DMS53 (cell line): Measurements from ENCODE around the gene CEP44.
"Not testable (repeated sequence)": the region's sequence is repeated elsewhere in the genome, so short reads cannot be mapped to it uniquely, and the experiment has no call there.

Experiments used
- DNase-seq: peaks from one replicate; lab custom pipeline; 2025; lab: John Stamatoyannopoulos, UW

Gene CEP44

DNA sequence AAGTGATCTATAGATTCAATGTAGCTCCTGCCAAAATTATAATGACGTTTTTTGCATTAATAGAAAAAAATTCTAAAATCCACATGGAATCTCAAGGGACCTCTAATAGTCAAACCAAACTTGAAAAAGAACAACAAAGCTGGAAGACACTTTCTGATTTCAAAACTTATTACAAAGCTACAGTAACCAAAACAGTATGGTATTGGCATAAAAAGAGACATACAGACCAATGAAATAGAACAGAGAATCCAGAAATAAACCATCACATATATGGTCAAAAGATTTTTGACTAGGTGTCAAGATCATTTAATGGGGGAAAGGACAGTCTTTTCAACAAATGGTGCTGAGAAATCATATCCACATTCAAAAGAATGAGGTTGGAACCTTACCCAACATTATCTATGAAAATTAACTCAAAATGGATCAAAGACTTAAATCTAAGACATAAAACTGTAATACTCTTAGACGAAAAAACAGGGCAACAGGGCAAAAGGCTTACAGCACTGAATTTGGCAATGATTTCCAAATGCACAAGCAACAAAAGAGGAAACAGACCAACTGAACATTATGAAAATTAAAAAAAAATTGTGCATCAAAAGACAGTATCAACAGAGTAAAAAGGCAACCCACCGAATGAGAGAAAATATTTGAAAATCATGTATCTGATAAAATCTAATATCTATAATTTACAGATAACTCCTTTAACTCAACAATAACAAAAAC, 4.1 kb upstream of the CEP44 start:
- DNase-seq, result no peak

DNA sequence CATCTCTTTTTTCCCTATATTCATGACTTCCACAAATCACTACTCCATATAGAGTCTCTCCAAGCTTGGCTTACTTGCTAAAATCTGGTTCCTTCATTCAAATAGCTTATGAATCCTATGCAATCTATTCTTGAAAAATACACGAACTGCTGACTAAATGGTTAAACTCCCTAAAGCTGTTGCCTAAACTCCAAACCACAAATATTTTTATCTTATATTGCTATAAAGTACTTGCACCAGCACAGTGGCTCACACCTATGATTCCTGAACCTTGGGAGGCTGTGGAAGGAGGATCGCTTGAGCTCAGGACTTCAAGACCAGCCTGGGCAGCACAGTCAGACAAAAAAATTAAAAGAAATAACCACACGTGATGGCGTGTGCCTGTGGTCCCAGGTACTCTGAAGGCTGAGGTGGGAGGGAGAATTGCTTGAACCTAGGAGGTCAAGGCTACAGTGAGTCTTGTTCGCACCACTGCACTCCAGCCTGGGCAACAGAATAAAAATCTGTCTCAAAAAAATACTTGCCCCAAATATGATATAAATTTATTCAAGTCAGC, 2.5 kb upstream of the CEP44 start:
- DNase-seq, result no peak

DNA sequence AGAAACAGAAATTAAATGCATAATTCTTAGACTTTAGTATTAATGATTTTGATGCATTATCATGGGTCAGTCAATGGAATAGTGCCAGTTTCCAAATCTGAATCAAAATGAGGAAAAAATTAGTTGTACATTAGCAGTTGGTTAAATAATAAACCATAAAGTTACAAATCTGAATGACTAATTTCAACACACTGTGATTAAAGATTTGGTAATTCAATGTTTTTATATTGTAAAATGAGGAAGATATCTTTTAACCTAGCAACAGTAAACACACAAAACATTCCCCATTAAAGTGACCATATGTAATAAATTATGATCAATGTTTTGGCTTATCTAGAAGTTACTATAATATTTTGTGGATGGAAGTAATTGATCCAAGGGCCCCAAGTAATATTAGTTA, 1.8 kb upstream of the CEP44 start:
- DNase-seq, result no peak

DNA sequence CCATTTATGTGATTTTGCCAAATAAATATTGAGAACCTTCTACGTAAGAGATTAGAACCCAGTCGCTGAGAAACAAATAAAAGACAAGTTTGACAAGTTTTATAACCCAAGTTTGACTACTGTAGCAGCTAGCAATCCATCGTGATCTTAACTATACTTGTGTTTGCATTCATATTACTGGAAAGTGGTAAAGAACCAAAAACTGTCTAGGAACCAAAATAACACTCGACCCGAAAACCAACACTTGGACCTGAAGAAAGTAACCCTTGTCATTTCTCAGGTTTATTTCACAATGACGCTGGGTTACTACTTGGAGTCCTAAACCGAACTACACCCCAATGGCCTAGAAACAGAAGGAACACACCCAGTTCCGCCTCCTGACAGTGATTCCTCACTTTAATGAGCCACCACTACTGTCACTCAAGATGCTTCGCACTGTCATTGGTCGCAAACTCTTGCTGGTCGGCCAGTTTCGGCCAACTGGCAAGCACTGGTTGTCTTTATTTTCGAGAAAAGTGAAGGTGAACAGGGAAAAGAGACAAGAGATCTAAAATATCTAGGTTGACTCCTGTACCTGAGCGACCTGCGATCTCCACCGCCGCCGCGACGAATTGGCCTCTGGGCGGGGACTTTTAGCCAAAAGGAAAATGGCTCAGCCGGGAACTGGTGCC, 740 bp upstream of the CEP44 start:
- DNase-seq, result peak; percentile 92

DNA sequence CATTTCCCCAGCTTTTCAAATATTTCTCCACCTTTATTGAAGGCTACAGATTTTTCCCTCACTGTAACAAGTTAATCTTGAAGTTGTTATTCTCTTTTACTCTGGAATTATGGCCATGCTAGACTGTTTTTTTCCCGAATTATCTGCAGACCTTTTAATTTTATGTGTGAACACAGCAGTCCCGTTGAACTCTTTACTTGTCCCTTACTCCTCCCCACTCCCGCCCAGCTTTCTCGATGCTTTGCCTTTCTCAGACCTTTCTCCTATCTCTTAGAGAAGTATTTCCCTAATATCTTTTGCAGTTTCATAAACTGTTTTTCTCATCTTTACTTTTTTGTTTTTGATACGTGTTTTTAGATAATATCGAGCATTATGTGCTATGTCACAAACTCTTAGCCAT, 776 bp downstream of the CEP44 start:
- peak; percentile 45 for DNase-seq

DNA sequence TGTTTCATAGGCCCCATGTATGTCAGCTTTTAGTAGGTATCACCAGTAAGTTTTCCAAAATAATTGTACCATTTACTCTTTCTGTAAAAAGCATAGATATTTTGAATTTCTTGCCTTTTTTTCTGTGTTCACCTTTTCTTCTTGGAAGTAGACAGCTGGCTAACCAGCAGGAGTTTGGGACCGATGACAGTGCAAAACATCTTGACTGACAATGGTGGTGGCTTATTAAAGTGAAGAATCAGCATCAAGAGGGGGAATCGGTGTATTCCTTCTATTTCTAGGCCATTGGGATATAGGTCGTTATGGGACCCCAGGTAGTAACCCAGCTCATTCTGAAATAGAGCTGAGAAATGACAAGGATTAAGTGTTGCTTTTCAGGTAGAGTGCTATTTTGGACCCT, 3.2 kb downstream of the CEP44 start:
- DNase-seq, result no peak

DNA sequence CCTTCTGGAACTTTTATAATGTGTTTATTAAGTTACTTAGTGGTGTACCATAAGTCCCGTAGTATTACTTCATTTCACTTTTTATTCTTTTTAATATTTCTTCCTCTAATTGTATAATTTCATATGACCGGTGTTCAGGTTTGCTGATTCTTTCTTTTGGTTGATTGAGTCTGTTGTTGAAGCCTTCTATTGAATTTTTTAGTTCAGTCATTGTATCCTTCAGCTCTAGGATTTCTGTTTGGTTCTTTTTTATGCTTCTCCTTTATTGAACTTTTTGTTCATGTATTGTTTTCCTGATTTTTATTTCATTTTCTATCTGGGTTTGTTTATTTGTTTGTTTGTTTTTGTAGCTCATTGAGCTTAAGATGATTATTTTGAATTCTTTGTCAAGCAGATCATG, 8.8 kb downstream of the CEP44 start:
- DNase-seq, result no peak

DNA sequence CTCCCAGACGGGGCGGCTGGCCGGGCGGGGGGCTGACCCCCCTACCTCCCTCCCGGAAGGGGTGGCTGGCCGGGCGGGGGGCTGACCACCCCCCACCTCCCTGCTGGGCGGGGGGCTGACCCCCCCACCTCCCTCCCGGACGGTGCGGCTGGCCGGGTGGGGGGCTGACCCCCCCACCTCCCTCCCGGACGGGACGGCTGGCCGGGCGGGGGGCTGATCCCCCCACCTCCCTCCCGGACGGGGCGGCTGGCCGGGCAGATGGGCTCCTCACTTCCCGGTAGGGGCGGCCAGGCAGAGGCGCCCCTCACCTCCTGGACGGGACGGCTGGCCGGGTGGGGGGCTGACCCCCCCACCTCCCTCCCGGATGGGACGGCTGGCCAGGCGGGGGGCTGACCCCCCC, 10.9 kb downstream of the CEP44 start:
- not testable (repeated sequence) for DNase-seq

DNA sequence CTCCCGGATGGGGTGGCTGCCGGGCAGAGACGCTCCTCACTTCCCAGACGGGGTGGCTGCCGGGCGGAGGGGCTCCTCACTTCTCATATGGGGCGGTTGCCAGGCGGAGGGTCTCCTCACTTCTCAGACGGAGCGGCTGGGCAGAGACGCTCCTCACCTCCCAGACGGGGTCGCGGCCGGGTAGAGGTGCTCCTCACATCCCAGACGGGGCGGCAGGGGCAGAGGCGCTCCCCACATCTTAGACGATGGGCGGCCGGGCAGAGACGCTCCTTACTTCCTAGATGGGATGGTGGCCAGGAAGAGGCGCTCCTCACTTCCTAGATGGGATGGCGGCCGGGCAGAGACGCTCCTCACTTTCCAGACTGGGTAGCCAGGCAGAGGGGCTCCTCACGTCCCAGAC, 11.4 kb downstream of the CEP44 start:
- not testable (repeated sequence) for DNase-seq

DNA sequence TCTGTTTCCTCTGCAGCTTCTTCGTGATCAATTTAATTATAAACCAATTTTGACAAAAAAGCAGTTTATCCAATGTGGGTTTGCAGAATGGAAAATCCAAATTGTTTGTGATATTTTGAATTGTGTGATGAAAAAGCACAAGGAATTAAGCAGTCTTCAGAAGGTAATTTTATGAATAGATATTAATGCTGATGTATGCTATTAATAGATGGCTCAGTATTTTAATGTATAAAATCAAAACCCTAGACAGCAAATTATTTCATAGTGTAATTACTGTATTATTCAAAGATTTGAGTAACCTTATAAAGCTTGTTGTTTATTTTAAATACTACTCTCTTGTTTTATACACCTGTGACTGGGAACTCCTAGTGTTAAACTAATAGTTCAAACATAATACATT, 20.0 kb downstream of the CEP44 start:
- no peak for DNase-seq

DNA sequence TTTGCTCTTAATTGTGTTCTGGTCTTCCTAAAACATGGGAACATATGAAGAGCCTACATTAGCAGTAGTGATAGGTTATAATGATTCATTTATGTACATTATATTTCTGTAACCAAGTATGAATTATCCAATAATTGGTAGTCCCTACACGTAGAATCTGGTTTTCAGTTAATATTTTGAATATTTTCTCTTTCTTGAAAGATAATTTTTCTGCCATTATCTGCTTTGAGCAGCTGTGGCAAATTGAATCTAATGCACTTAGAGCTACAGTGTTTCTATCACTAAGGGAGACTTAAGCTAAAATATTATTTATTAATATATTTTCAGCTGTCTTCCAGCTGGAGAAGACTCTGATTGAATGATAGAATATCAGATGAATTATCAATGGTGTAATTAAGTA, 21.0 kb downstream of the CEP44 start:
- no peak for DNase-seq

DNA sequence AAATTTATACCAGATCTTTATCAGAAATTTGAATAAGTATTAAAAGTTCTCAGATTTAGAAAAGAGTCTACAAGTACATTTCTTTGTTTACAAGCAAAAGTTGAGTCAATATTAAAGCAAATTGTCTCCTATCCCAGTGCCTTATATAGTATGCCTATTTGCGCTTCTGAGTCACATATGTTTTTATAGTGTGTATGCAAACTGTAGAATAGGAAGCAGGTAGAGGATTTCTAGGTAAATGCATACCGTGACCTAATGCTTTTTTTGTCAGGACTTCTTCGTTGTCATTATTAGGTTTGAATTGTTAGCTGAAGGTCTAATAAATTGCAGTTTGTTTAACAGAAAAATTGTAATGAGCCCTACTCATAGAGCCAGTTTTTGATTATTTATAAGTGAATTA, 22.2 kb downstream of the CEP44 start:
- peak; percentile 37 for DNase-seq

DNA sequence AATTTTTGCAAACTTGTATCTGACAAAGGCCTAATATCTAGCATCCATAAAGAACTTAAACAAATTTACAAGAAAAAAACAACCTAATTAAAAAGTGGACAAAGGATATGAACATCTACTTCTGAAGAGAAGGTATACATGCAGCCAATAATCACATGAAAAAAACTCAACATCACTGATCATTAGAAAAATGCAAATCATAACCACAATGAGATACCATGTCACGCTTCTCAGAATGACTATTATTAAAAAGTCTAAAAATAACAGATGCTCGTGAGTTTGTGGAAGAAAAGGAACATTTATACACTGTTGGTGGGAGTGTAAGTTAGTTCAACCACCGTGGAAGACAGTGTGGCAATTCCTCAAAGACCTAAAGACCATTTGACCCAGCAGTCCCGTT, 24.0 kb downstream of the CEP44 start:
- no peak for DNase-seq

DNA sequence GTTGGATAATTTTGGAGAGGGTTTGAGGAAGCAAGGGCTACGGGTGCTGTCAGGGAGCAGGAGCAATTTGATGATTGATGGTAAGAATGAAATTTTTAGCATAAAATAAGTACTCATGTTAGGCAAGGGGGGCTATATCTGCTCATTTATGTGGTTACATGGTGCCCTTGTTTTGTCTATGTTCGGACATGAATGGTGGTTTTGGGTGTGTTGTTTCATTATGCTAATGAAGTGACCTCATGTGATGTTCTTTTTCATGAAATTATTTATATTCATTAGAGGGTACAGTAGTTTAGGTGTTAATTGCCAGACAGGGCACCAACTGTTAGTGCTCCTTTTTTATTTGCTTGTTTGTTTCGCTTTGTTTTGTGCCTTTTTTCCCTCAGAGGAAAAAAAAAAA, 29.3 kb downstream of the CEP44 start:
- no peak for DNase-seq

DNA sequence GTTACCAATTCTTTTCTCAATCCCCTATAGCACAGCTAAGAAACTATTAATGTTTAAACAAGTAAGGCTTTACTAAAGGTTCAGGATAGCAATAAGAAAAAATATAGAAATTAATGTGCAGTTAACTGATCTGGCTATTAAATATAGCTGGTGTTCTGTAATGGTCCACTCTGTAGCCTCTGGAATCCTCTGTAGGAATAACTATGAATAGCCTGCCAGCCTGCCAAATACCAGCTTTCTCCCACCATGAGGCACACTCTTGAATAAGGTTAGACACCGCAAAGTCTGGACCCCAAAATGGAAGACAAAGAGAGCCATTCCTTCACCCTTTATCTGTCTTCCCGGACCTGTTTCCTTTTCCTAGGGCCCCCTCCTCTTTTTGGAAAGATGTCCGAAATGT, 30.6 kb downstream of the CEP44 start:
- DNase-seq, result no peak

DNA sequence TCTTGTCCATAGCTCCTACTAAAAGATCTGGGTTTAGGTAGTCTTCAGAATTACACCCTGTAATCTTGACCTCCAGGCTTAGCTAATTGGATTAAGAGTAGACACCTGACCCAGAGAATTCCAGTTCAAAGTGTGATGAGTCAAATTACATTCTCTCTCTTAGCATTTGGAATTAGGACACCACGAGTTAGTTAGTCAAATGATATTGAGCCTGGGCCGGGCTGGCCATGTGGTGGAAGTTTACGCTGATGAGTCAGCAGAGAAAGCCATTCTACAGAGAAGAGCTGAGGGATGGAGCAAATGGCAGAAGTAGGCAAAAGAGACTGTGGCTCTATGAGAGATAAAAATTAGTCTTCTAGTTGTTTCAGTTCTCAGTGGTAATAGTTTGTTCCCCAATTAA, 31.1 kb downstream of the CEP44 start:
- DNase-seq, result peak; percentile 50

DNA sequence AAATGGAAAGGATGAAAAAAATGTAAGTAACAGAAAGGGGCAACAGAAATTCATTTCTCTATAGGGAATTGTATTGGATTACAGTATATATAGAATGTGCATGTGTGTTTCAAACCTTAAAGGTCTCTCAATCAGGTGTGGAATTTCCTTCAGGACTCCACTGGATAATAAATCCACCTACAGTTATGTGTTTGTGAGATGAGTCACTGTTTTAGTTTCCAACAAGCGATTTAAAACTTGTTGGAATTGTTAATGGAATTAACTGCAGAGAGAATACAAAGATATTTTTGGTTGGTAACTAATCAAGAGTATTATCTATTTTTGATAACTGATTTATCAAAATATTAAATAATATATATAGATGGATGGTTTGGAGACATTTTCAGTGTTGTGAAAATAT, 32.8 kb downstream of the CEP44 start:
- no peak for DNase-seq

DNA sequence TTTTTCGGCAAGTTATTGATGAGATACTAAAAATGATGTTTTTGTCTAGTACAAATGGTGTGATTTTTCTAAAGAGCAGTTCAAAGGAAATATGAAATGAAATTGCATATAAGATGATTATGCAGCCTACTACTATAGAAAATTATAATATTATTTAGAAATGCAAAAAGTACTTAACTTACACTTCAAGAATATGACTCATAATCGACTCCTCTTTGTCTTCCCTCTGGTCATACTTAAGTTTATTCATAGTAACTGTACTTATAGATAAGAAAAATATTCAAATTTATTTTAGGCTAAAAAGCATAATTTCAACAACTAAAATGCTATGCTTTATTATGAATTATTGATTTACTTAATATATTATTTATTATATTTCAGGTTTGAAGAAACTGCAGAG, 33.2 kb downstream of the CEP44 start:
- no peak for DNase-seq

DNA sequence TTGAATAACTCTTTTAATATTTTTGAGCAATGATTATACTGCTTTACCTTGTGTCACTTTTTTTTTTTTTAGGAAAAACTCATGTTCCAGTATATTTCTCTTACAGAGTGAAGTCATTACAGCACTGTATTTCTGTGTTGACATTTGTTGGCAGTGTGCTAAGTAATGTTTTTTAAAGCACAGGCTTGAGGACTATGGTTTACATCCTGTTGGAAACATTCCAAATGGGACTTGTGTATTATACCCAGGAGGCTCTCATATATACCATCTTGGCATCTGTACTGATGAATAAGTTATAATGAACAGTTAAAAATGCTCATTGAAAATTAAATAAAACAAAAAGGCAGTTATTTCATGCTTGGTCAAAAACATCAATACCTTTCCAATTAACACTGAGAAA, 33.8 kb downstream of the CEP44 start:
- peak; percentile 74 for DNase-seq

DNA sequence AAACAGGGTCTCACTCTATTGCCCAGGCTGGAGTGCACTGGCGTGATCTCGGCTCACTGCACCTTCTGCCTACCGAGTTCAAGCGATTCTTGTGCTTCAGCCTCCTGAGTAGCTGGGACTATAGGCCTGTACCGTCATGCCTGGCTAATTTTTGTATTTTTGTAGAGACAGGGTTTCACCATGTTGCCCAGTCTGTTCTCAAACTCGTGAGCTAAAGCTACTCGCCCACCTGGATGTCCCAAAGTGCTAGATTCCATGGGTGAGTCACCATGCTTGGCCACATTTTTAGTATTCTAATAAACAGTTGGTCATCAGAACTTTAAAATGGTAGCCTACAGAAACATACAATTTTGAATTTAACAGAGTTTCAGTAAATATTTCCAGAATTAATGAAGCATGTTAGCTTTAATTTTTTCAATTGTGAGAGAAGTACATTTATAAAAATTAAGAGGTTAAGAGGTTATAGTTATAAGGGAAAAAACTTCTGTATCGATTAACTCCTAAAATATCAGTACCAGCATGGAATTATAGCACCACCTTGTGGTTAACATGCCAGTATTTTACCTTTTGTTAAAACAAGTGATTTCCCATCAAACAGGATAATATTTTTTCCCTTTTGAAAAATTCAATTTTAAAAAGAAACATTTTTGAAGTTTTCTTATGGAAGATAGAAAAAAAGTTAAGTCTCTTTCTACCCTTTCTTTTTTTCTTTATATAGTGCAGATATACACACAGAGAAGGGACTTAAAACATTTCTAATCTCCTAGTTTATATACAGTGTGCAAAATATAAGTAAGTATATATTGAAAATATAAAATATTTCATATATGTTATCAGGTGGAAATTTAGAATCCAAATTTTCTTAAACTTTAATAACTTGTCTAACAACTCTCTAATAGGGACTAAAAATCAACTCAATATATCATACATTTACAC, 35.4 kb downstream of the CEP44 start:
- DNase-seq, result peak; percentile 49

DNA sequence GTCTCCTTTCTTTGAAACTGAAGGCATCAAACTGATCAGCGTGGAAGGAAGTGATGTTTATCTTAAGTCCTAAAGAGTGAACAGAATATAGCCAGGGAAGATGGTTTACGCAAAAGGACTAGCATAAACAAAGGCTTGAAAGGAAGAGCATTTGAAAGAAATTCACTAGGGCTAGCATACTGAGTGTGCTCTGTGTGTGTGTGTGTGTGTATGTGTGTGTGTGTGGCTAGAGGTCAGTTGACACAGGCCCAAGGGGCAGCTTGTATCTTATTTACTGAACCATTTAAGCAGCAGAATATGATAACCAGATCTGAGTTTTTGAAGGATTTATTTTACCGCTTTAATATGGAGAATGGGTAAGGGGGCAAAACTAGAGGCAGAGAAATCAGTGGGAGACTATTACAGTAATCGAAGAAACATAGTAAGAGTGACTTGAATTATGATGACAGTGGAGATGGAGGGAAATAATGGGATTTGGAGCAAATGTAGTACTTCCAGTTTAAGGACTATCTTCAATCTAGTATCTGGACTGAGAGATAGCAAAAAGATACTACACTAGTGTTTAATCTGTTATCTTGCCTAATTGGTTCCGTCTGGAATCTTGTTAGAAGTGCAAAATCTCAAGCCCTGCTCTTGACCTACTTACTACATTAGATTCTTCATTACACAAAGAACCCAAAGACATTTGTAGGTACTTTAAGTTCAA, 36.9 kb downstream of the CEP44 start:
- DNase-seq, result no peak

DNA sequence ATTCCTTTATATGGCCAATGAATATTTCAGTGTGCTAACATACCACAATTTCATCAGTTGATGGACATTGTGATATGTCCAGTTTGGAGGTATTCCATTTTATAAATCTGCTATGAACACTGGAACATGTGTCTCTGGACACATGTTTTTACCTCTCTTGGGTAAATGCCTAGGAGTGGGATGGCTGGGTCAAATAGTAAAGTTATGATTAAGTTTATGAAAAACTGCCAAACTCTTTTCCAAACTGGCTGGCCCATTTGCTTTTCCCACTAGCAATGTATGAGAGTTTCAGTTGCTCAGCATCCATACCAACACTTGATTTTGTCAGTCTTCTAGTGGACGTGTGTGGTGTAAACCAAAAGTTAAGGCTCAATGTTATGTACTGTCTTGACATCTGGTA, 40.5 kb downstream of the CEP44 start:
- no peak for DNase-seq
